HG02763 (cell line): ENCODE measurements around the gene REXO5.

Source experiments
- ATAC-seq: cut with Tn5 transposase; IDR thresholded peaks from one replicate; pipeline ENCODE4 v1.9.1; 2021; ENCODE audit warnings: mild to moderate bottlenecking, moderate library complexity; ENCODE audit not compliant: unreplicated experiment

Gene REXO5

DNA sequence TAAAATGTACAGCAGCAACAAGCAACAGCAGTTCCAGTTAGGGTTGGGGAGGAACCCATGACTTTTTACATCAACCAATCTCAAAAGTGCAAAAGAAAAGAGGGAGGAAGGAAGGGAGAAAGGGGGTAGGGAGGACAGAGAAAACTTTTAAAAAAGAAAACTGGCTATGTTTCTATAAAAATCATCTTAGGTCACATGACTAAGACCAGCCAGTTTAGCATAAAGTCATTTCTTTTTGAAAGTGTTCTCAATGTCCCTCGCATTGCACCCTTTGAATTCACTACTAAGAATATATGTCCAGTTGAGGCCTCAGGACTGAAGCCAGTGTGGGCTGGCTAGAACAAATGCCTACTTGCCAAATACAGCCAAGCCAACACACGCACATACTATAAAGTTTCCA, 64.9 kb downstream of the REXO5 start:
- ATAC-seq = no peak

DNA sequence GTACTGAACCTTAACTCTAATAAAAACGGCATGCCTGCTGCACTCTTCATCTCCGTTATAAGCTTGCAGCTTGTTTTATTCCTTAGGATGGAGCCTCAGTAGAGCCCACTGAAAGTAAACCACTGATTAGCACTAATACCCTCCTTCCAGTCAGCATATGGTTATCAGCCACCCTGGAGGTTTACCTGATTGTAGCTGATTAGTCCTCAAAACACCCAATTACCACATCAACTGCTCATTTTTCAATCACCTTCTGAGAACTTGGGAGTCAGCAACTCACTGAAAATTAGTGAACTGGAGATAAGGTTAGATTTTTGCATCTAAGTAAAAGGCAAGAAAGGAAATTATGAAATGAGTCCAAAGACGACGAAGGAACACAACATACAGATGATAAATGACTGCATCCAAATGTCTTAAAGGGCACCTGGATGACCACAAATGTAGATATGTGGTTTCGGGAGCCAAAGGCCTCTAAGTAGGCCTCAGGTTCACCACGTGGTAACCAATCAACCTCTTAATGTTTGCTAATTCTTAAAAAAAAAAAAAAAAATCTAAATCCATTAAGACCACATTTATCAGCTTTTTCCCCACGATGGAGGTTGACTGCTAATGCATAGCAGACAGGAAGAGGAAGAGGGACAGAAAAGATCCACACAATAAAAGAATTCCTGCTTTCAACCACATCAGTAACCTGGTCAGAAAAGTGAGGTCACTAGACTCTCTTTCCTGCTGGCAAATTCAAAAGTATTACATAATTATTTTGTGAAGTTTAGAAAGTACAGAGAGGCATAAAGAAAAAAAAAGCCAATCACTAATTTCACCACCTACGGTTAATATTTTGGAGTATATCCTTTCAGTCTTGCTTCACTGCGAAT, 65.9 kb downstream of the REXO5 start:
- no peak for ATAC-seq

DNA sequence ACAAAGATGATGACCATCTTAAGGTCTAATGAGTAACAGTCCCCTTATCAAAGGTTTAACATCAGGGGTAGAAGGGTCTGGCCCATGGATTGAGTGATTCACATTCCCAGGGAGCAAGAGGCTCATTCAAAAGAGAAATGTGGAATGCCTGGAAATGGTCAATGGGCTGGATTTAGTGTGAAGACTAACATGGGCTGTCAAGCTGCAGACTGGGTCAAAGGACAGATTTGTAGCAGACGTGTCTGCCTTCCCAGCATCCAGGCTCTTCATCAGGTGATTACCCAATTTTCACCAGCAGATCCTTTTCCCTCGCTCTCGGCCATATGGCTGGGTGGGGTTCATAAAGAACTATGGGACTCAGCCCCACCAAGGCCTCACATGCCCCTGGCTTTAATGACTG, 67.0 kb downstream of the REXO5 start:
- ATAC-seq = no peak

DNA sequence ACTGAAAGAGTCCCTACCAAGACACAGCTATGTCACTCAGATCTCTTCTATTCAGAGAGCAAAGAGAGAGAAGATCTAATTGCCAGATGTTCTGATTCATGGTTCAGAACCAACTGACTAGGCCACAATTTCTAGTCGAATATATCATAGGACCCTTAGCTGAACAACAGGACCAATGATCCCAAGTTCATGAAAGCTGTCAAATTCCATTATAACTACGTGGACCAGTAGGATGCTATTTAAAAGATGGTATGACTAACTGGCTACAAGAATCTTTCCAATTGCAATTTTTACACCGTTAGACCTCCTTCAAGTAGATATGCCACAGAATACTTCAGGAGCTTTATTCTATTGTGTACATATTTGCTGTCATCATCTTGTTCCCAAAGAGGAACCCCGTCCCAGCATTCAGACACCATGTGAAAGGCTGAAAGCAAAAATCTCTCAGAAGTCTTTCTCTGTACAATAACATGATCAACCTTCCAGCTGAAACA, 67.8 kb downstream of the REXO5 start:
- ATAC-seq = no peak

DNA sequence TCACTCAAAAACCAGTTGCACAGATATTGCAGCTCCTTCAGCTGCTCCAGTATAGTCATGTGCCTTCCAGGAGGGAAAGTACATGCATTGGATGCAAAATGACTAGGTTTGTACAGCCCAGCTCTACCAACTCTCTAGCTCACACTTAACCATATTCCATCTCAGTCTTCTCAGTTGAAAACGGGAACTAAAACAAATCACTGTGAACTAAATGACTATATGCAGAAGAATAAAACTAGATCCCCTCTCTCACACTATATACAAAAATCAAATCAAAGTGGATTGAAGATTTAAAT, 69.0 kb downstream of the REXO5 start:
- ATAC-seq = no peak

DNA sequence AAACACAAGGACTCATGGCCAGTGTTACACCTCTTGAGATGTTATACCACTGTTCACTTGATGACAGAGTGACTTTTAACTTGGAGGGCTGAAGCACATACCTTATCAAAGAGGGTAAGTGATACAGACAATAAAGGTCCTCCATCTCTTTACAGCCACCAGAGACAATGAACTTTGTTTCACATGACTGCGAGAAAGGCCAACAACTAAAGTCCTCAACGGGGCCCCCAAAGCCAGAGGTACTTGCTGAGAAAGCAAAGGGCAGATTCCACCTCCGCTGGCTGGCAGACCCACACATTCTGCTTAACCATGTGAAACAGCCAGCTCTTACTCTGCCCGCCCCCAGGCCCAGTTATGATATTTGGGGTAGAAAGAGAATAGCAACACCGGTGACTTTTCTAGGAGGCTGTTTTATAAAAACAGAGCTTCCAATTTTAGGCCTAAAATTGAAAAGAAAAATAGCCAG, 72.4 kb downstream of the REXO5 start:
- ATAC-seq = no peak

- no peak for ATAC-seq
These were observed 73.1 kb downstream of the REXO5 start for GRCh38 chr16:20879175-20880040.

GRCh38 chr16:20880867-20881502, 74.7 kb downstream of the REXO5 start:
- ATAC-seq = no peak

DNA sequence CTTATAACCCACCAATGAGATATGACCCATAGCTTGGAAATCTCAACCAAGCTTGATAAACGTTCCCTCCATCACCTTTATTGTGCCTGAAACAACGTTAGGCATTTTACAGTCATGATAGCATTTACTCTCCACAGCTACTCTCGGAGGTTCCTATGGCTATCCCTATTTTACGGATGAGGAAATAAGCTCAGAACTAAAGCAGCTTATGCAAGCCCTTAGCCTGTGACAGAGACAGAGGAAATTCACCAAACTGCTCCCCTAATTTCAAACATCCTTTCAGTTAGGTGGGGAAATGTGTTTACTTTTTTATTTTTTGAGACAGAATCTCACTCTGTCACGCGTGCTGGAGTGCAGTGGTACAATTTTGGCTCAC, 75.2 kb downstream of the REXO5 start:
- ATAC-seq = no peak

GRCh38 chr16:20883554-20884239, 77.4 kb downstream of the REXO5 start:
- no peak for ATAC-seq

DNA sequence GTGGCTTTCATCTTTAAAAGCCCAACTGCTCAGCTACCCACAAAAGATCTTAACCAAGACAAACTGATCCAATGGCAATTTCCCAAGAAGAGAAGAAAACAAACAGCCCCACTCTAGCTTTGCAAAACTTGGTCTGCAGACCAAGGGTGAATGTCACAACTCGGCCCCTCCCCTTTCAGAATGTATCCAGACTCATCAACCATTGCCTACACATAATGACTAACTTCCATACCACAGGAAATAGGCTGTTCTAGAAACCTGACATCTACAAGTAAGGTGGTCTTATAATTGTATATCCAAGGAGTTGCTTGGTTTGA, 77.9 kb downstream of the REXO5 start:
- ATAC-seq = no peak

DNA sequence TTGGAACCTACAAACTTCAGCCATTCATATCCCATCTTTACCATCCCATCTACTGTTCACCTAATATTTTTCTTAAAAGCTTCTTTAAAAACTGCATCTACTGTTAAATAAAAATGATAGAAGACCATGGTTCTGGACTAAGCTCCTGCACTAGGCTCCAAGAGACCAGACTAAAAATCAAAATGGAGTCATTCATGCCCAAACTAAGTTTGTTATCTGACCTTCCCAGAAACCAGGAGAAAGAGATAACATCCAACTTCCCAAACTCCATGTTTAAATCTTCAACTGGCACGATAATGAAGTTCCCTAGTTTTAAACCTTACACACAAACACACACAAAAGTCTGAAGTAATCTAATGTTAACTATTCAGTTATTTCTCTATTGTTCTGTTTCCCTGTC, 80.0 kb downstream of the REXO5 start:
- ATAC-seq = no peak

DNA sequence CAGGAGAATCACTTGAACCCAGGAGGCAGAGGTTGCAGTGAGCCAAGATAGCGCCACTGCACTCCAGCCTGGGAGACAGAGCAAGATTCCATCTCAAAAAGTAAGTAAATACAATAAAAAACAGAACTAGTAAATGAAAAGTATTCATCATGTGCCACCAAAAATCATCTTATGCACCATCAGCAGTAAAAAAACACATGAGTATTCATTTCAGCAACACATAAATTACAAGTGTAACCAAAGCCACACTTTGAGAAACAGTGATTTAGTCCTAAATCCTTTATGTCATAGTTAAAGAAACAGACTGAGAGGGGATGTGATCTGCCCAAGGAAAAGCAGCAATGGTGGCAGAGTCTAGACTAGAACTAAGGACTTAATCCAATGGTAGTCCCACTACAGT, 80.9 kb downstream of the REXO5 start:
- ATAC-seq = no peak

DNA sequence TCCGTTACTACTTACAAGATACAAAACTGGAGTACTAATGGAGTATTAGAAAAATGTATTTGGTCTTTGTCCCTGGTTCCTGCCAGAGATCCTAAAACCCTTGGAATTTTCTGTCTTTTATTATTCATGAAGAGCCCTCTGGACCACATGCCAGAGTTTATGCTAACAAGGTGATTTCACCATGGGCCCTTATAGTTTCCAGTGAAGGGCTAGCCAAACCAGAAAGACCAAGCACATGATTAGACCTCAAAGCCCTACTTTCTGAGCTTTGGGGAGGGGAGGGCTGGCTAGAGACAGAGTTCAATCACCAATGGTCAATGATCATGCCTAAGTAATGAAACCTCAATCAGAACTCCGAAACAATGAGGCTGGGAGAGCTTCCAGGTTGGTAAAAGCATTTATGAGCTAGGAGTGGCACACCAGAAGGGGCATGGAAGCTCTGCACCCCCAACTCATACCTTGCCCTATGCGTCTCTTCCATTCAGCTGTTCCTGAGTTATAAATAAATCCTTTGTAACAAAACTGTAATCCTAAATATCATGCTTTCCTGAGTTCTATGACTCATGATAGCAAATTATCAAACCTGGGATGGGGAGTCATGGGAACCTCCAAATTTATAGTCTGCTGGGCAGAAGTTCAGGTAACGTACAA, 83.4 kb downstream of the REXO5 start:
- no peak for ATAC-seq

DNA sequence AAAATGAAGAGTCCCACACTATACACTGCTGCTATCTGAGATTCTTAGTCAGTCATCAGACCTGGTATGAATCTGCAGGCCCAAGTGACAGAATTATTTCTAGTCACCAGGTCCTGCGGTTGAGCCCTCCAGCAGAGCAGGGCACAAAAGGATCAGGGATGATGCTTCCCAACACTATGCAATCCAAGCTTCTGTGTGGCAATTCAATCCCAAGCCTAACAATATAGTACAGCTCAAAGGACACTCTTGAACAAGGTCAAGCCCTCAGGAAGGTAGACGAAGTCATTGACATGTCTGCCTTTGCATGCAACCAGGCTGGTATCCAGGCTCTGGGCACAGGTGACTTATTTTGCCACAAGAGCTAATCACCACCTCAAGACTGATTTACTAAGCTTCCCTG, 88.1 kb downstream of the REXO5 start:
- ATAC-seq = no peak

DNA sequence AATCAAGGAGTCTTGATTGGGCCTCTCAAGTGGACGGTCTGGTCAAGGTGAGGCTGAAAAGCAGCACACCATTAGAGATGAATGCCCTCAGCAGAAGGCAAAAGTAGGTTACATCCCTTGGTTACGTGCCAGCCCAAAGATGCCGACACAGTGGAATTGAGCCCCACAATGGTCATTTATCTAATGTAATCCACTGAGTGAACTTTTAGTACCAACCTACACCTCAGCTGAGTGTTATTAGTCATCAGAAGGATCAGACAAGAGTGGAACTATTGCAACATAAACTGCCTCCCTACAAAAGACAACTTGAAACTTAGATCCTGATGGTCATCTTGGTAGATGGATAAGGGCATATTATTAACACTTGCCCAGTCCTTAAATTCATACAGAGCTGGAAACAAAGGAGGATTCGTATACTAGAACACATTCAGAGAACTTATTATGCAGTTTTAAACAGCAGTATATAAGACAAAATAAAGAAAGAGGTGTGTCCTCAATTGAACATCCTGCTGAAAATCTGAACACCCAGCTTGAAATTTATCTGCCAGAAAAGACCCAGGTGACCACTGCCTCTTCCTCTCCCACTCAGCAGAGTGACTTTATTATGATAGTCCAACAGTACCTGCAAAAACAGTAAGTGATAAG, 91.0 kb downstream of the REXO5 start:
- no peak for ATAC-seq

GRCh38 chr16:20897922-20898321, 91.6 kb downstream of the REXO5 start:
- no peak for ATAC-seq

- no peak for ATAC-seq
These were observed 92.7 kb downstream of the REXO5 start for GRCh38 chr16:20899071-20899470.
